GM21367 (cell line): ENCODE results near the gene GPR143.
"Not testable (repeated sequence)": the region's sequence is repeated elsewhere in the genome, so short reads cannot be mapped to it uniquely, and the experiment has no call there.

Experiments
- ATAC-seq: cut with Tn5 transposase; IDR thresholded peaks from one replicate; pipeline ENCODE4 v1.9.1; 2021; ENCODE audit not compliant: unreplicated experiment

GPR143 gene

DNA sequence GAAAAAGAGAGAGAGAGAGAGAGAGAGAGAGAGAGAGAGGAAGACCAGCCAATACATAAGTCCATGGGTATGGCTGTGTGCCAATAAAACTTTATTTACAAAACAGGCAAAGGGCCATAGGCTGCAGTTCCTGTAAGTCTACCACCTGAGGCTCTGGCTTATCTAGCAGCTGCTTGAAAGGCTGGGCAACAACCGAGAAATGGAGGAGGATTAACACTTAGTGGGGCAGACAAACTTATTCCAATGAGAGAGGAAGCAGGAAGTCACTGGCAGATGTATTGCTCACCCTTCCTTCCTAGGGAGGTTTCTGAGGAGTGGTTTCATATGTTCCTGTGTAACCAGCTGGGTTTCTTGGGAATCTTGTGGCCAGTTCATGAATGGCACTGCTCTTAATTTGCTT lies 4.7 kb upstream of the GPR143 start:
- no peak for ATAC-seq

DNA sequence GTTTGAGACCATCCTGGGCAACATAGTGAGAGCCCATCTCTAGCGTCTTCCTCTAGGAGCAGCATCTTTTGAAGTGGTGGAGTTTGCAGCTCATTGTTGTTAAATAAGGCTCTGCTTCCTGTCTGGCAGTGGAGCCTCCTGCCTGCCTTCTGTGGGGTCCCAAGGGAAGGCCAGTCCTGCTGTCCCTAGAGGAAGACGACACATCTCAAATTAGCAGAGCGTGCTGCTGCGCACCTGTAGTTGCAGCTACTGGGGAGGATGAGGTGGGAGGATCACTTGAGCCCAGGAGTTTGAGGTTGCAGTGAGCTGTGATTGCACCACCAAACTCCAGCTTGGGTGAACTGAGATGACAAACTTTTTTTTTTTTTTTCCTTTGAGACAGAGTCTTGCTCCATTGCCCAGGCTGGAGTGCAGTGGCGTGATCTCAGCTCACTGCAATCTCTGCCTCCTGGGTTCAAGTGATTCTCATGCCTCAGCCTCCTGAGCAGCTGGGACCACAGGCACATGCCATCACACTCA lies 2.7 kb upstream of the GPR143 start:
- not testable (repeated sequence) for ATAC-seq

DNA sequence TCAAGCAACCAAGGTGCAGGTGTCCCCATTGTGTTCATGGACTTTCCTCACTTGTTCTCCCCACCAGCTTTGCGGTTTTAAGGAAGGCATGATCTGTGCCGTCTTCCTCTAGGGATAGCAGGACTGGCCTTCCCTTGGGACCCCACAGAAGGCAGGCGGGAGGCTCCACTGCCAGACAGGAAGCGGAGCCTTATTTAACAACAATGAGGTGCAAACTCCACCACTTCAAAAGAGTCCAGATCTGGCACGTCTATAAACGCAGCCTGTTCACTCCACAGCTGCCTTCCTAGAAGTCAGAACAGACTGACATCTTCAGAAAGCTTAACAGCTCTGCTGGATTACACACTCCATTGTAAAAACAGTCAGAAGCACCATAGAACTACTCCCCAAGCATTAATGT lies 1.7 kb upstream of the GPR143 start:
- ATAC-seq, result no peak

DNA sequence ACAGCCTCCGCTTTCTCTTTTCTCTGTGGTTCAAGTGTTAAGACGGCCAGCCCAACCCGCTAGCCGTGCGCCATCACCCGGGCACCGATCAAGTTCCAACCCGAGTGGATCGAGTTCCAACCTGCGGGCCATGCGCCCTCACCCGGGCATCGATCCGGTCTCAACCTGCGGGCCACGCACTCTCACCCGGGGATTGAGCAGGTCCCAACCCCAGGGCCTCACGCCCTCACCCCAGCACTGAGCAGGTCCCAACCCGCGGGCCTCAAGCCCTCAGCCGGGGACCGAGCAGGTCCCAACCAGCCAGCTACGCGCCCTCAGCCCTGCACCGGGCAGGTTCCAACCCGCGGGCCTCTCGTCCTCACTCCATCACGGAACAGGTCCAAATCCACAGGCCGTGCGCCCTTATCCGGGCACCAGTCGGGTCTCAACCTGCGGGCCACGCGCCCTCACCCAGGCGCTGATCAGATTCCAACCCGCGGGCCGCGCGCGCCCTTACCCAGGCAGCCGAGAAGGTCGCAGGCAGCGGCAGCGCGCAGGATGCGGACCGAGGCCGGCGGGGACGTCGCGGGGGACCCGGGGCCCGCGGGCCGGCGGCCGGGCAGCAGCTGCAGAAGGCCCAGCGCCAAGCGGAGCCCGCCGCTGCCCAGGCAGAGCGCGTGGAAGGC lies 443 bp downstream of the GPR143 start:
- ATAC-seq, result no peak

DNA sequence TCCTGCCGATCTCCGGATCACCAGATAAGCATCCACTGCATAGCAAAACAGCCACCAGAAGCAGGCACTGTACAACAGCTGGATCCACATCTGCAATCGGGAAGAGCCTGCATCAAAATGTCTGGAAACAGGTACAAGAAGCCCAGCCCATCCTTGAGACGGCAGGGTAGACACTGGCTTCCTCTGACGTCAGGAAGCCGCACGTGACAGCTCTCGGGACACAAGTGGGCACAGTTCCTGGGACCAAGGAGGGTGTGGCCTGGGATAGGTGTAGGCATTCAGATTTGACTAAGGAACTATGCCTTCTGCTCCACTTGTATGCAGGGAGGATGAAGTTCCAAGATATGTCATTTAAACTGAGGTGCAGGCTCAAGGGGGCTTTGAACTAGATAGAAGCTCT lies 6.3 kb downstream of the GPR143 start:
- no peak for ATAC-seq

DNA sequence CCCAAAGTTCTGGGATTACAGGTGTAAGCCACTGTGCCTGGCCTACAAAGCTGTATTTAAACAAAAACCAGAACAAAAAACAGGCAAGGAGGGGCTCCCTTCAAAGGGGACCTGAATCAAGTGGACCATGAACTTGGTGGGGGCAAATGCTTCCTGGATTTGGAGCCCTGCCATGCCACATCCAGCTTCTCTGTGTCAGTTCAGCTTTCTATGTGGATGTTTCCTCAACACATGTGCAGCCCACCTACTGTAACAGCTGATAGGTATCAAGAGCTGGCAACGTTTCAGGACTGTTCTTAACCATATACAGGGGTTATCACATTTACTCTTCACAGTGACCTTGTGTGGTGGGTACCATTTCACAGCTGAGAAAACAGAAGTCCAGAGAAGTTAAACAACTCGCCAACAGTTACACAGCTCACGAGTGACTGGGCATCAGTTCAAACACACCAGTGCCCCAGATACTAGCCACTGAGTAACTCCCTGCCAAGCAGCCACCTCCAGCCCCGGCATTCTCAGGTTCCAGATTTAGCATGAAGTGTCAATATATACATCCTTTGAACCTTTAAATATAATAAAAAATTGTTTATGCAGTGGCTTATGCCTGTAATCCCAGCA lies 7.5 kb downstream of the GPR143 start:
- ATAC-seq, result no peak

DNA sequence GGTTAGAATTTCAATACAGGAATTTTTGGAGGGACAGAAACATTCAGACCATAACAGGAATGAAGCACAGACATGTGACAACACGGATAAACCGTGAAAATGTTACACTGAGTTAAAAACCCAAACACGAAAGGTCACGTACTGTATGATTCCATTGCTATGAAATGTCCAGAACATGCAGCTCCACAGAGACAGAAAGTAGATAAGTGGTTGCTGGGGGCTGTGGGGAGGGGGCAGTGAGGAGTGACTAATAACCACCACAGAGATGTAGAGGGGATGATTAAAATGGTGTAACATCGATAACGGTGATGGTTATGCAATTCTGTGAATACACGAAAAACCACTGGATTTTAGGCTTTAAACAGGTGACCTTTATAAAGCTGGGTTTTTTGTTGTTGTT lies 8.3 kb downstream of the GPR143 start:
- no peak for ATAC-seq

DNA sequence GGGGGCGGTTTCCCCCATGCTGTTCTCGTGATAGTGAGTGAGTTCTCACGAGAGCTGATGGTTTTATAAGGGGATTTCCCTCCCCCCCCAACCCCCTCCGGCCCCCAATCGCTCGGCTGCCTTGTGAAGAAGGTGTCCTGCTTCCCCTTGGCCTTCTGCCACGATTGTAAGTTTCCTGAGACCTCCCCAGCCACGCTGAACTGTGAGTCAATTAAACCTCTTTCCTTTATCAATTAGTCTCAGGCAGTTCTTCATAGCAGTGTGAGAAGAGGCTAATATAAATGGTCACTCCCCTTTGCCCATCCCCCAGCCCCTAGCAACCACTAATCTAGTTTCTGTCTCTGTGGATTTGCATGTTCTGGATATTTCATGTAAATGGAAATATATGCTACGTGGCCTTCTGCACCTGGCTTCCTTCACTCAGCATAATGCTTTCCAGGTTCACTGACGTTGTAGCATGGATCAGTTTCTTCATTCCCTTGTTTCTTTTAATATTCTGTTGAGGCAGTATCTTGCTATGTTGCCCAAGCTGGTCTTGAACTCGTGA lies 16.4 kb downstream of the GPR143 start:
- ATAC-seq, result no peak

DNA sequence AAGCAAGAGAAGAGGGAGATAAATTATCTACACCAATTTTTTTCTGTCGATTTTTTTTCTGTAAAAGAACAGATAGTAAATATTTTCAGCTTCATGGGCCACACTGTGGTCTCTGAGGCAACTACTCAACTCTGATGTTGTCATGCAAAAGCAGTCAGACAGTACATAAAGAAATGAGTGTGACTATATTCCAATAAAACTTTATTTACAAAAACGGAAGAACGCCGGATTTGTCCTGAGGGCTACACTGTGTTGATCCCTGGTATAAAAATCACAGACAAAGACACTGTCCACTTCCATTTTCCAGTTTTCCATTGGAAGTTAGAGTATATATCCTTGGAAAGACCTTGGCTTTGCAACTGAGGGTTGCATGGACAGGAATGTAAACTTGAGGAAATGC lies 18.0 kb downstream of the GPR143 start:
- ATAC-seq, result no peak

DNA sequence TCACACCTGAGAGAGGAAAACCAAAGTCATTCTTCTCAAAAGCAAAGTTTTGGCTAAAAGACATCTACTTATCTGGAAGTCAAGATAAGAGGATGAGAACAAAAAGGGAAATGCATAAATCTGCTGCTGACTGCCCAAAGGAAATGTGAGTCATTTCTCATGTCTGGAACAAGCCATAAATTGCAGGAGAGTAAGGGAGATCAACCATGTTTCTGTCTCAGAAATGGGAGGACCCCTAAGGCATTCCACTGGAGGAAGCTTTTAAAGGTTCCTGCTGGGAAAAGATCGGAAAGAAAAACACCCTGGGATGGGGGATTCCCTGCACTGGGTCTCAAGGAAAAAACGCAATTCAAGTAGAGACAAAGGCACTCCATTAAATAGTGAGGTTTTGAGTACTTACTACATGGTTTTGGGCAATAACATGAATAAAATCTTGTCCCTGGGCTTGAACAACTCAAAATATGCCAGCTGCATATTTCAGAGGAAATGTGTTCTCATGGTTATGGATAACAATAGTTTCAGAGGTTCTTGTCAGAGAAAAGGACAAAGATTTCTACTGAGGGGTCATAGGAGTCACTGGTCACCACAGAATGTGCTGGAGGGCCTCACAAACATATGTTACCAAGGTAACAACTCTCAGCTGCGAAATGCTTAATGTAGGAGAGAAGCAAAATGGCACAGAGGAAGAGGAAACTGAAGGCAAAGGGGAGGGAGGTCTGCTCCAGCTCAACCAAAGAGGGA lies 19.3 kb downstream of the GPR143 start:
- no peak for ATAC-seq

DNA sequence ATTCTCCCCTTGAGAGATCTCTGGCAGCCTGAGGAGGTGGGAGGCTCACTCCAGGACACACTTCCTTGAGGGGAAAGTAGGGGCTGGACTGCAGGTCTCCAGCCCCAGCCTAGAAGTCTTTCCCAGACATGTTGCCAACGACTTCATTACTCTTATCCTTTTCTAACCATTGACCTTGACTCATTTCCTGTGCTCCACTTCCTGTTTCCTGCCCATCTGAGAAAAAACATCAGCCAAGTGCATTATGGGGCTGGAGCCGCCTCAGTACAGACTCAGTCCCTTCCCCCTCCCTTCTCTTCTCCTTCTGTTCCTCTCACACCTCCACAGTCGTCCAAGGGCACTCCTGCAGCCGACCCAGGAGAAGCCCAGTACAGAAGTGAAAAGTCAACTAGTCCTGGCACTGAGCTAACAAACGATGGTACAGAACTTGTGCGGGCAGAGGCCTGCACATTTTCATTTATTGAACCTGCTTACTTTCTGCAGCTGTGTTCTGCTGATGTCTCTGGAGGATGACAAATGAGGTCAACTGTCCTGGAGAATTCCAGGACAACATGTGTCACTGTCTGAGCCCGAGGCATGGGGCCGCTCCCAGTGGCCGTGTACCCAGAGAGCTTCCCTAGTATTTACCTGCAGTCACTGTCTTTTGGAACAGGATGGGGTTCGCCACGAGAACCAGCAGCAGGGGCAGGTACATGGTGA lies 20.1 kb downstream of the GPR143 start:
- no peak for ATAC-seq

DNA sequence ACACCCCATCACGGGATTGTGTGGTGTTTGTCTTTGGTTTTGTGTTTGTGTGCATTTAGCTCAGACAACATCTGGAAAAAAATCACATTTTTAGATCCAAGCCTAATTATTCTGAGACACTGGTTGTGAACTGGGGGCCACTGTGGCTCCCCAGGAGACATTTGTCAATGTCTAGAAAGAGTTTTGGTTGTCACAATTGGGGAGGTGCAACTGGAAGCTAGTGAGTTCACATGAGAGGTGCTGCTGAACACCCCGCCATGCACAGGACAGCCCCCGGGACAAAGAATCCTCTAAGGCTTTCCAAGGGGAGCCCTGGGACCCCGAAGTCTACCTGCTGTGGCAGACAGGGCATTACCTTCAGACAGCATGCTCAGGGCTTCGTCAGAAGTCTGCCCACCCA lies 26.5 kb downstream of the GPR143 start:
- ATAC-seq, result no peak

DNA sequence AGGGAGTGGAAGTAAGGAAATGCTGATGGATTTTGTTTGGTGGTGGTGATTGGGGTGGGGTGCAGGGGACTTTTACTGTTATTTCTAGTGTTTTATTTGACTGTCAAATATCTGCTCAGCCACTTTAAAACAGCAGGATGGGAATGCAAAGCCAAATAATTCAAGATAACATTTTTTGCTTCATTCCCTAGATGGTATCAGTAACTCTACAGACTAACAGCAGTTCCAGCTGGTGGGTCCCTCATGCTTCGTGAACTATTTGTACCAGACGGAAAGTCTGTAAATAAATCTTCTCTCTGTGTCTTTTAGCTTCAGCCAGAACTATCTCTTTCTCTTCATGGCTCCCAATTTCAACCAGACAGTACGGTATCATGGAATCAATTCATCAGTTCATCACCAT lies 27.5 kb downstream of the GPR143 start:
- ATAC-seq, result no peak

DNA sequence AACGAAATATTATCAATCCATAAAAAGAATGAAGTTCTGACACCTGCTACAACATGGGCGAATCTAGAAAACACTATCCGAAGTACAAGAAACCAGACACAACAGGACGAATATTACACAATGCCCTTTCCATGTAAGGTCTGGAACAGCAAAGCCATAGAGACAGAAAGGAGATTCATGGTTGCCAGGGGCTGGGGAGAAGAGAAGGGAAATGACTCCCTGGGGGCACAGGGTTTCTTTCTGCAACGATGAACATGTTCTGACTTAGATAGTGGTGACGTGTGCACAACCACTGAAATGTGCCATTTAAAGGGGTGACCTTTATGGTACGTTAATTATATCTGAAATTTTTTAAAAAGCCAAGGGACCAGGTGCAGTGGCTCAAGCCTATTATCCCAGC lies 28.3 kb downstream of the GPR143 start:
- no peak for ATAC-seq

DNA sequence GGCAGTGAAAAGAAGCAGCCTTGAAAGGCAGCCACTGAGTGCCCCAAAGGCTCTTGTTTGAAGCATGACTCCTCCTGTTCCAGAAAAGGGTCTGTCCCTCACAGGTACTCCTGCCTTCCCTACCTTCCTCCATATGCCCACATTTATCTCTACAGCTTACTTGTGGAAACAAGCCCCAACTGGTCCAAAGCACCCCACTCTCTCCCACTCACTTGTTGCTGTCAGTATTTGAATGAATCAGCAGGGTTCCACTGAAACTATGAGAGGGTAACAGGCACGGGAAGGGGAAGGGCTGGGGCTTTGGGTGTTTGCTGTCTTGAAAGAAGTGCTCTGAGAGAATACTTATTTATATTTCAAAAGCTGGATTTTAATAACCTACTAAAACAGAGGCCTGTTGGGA lies 34.9 kb downstream of the GPR143 start:
- ATAC-seq, result no peak

DNA sequence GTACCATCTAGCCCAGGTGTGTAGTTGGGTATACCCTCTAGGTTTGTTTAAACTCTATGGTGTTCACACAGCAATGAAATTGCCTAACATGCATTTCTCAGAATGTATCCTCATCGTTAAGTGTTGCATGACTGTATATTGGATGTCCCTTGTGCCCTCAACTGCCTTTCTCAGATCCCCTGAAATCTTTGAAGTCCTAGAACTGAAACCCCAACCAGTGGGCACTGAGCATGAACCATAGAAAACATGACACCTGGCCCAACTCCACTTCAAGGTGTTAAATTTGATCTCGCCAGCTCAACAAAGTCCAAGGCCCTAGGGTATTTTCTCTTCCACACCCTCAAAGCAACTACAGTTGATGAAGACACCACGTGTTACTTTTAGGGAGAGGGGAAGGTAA lies 35.6 kb downstream of the GPR143 start:
- ATAC-seq, result no peak

DNA sequence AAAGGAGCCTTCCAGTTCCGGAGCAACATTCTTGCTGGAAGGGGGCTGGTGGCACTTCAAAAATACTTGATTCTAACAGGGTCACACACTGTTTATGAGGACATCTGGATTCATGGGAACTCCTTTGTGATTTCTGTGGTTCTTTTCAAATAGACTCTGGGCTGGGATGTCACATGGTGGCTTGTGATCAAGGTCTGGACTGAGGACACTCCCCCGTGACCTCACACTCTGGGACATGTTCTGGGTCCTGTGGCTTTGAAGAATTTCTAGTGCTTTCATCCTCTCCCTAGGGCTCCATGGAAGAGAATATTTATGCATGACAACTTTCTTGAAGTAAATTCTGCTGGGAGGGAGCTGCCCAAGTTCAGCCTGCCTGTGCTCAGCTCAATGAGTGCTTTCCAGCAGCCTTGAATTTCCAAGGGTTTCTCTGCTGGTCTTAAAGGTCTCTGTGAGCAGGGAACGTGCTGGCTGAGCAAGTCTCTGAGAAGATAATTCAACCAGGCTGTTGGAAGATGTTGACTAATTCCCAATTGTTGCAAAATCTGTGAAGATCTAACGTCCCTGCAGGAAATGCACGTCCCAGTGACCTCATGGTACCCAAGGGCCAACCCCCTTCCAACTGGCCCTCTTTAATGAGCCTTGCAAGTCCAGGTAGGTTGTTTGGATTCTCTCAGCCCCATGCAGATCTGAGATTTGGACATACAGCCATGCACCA lies 36.3 kb downstream of the GPR143 start:
- no peak for ATAC-seq

DNA sequence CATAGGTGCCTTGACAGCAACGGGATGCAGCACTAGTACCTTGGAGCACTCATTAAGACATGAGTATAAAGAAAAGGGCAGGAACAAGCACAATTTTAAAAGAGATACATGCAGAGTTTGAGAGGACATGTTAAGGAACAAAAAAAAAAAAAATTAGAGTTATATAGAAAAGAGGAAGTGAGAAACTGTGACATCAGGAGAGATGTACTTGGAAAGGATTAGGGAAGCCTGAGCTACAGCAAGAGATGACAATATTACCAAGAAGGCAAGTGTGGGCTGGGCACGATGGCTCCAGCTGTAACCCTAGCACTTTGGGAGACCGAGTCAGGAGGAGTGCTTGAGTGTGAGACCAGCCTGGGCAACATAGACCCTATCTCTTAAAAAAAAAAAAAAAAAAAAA lies 37.4 kb downstream of the GPR143 start:
- no peak for ATAC-seq

DNA sequence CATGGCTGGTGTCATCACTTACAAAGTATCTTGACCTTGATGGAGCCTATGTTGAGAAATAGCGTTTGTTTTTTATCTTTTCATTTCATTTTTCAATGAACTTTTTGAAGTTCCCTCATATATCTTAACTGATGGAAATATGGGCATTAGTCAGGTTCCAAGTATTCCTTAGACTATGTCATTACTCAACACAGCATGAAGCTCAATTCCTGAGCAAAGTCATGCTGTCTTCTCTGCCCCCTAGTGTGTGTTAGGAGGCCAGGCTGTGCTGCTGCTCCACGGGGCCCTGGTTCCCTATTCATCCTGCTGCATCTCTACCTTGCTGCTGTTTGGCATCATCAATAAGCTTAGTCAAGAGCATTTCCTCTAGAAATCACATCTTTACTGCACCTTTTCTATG lies 40.9 kb downstream of the GPR143 start:
- ATAC-seq, result no peak

DNA sequence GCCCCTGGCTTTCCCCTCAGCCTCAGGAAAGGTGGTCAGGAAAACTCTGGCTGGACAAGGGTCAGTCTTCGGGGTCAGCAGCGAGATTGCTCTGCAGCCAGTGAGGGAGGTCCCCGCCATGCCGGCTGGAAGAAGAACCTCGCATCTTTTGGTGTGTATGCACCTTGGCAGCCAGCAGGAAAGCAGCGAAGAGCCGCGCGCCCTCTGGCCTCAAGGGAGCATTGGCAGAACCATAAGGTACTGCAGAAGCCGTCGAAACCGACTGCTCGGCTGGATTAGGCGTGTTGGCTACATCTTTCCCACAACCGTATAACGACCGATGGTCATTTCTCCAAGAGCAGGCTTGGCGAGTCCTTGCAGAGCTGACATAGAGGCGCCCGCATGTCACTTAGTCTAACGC lies 48.3 kb downstream of the GPR143 start:
- ATAC-seq, result no peak

DNA sequence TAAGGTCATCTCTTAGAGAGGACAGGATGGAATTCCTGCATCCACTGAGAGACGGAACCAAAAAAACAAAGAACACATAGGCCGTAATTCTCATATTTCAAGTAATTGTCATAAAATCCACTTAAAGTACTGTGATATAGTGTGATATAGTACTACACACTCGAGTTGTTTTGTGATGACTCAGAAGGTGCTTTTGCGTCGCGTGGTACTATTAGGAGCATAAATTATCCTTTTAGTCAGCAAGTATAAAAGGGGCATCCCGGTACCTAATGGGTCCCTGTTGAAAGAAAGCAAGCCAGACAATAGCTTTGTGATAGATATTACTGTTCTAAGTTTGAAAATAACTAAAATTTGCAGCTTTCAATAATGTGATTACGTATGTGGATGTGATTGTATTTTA lies 55.3 kb downstream of the GPR143 start:
- no peak for ATAC-seq
